Hematopoietic multipotent progenitor cell treated with erythropoietin and hydrocortisone succinate and interleukin-3 and kit ligand, for 15 days (in vitro differentiated cells): ENCODE measurements around the gene NEK7.
A peak's percentile ranks its signal among the peaks of the same experiment; 100 is the strongest.
"Not testable (repeated sequence)": the region's sequence is repeated elsewhere in the genome, so short reads cannot be mapped to it uniquely, and the experiment has no call there.

Experiments
- DNase-seq: peaks from one replicate; pipeline ENCODE4 v3.0.0-alpha.2; 2015; ENCODE audit warnings: low spot score

The NEK7 gene

GRCh38 chr1:198156745-198157240 lies at the start of gene NEK7:
NEK7 (plus strand) TSS chr1:198156998; CDS start chr1:198232581, 75,583 bp downstream.
- peak; percentile 73 for DNase-seq

GRCh38 chr1:198107091-198107501 lies 49.7 kb upstream of the NEK7 start:
- DNase-seq: no peak

GRCh38 chr1:198108636-198109370 lies 48.0 kb upstream of the NEK7 start:
- DNase-seq: no peak

GRCh38 chr1:198109371-198109715 lies 47.5 kb upstream of the NEK7 start:
- no peak for DNase-seq

- no peak for DNase-seq
These were observed 43.5 kb upstream of the NEK7 start for GRCh38 chr1:198113342-198113750.

- DNase-seq: no peak
These were observed 40.7 kb upstream of the NEK7 start for GRCh38 chr1:198116069-198116468.

- DNase-seq: no peak
These were observed 40.3 kb upstream of the NEK7 start for GRCh38 chr1:198116469-198116868.

DNA sequence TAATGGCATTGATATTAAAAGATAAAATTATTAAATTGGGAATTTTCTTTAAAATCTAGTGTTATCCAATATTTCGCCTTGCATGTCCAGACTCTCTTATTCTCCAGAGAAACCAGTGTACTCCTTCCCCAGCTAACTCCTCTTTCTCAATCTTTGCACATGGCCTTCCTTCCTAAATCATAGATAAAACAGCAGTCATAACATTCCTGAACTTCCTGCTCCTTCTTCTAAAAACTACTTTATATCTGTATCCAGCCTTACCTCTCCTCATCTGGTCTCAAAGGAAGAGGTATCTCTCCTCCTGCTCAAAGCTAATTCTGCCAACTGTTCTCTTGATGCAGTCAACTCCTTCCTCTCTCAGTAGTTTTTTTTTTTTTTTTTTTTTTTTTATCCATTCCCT lies 39.5 kb upstream of the NEK7 start:
- DNase-seq: no peak

DNA sequence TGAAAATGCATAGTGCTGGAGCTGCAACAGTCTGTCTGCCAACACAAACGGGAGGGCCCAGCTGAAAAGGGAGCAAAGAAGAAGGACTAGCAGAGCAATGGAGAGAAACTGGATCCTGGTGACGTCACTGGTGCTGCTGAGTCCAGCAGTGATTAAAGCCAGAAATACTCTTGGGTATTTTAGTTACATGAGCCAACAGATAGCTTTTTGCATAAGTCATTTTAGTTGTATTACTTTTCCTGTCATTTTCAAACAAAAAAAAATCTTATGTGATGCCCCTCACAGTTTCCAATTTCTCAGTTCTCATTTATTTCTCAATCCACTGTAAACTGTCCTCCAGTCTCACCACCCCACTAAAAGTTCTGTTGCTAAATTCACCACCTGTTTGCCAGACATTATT lies 38.7 kb upstream of the NEK7 start:
- no peak for DNase-seq

- DNase-seq: no peak
These were observed 36.9 kb upstream of the NEK7 start for GRCh38 chr1:198119906-198120305.

DNA sequence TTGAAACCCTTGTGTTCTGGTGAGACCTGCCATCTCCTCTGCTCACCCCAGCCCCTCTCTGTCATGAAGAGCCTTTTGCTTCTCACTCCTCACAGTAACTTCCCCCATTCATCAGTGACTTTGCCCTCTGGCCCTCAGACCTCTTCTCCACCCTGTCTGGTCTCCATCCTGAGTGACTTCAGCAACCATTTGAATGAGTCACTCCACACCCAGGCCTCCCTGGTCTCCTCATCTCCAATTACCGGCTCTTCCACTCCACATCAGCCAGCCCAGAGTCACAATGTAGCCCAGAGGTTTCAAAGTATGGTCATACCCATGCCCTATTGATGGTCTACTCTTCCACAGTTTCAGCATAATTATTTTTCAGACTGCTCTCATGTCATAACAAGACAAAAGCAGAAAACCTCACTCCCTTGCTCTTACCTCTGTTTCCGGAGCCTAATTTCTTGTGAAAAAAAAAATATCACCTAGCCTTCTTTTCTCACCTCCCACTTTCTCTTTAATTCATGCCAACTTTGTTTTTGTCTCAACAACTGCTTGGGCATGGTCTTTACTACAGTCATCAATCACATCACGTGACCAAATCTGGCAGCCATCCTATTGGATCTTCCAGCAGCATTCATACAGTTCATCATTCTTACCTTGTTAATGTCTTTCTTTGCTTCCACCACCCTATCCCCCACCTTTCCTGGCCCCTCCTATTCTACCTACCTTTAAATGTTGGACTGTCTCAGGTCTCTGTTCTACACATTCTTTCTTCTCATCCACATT lies 35.6 kb upstream of the NEK7 start:
- no peak for DNase-seq

GRCh38 chr1:198122693-198123092 lies 34.1 kb upstream of the NEK7 start:
- DNase-seq: peak; percentile 4

GRCh38 chr1:198123133-198123532 lies 33.7 kb upstream of the NEK7 start:
- no peak for DNase-seq

- no peak for DNase-seq
These were observed 32.1 kb upstream of the NEK7 start for GRCh38 chr1:198124673-198125072.

DNA sequence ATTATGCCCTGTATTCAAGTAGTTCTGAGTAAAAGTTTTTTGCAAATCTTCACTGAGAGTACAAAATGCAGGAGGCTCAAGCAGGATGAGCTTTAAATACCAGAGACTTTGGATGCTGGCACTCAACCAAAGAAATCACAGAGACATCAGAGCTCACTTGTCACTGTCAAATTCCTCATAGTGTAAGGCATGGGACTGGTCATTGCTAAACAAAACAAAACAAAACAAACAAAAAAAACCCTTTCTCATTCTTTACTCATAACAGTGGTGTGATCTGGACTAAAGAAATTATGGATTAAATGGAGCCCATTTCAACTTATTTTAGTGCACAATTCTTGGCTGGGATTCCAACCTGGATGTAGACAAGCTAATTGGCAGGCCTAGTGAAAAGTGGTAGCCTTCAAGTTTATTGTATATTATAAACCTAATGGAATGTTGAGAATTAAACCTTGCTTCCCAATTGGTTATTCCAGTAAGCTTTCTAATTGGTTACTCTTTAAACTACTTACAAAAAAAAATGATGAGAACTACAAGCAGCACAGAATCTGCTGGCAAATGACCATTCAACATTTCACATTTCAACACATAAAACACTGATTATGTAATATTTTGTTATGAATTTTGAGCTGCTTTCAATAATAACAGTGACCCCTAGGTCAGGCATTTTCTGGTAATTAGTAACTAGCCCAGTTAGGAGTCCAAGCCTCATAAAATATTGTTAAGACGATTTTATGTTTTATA lies 30.6 kb upstream of the NEK7 start:
- no peak for DNase-seq

DNA sequence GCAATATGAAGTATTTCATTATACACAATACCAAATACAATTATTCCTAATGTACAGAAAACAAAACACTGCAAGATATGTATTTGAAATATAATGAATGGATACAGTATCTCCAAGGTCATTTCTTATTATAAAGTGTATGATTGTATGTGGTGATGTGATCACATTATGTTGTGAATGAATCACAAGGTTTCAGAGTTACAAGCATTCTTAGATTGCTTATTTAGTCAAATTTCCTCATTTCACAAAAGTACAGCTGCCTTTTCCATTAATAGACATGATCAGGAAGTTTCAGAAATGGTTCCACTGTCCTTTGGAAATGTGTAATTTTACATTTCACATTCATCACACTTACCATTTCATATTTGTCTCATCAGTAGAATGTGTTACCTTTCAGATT lies 28.3 kb upstream of the NEK7 start:
- no peak for DNase-seq

DNA sequence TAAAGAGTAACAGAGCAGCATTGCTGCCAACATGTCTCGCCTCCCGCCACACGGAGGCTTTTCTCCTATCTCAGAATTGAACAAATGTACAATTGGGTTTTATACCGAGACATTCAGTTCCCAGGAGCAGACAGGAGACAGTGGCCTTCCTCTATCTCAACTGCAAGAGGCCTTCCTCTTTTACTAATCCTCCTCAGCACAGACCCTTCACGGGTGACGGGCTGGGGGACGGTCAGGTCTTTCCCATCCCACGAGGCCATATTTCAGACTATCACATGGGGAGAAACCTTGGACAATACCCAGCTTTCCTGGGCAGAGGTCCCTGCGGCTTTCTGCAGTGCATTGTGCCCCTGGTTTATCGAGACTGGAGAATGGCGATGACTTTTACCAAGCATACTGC lies 26.7 kb upstream of the NEK7 start:
- not testable (repeated sequence) for DNase-seq

- DNase-seq: no peak
These were observed 24.6 kb upstream of the NEK7 start for GRCh38 chr1:198132060-198132781.

DNA sequence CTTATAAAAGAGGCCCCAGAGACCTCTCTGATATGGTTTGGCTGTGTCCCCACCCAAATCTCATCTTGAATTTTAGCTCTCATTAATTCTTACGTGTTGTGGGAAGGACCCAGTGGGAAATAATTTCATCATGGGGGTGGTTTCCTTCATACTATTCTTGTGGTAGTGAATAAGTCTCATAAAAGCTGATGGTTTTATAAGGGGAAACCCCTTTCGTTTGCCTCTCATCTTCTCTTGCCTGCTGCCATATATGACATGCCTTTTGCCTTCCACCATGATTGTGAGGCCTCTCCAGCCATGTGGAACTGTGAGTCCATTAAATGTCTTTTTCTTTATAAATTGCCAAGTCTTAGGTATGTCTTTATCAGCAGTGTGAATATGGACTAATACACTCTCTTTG lies 22.5 kb upstream of the NEK7 start:
- no peak for DNase-seq

GRCh38 chr1:198135366-198135765 lies 21.4 kb upstream of the NEK7 start:
- DNase-seq: no peak

- no peak for DNase-seq
These were observed 15.0 kb upstream of the NEK7 start for GRCh38 chr1:198141668-198142351.
